K562 (cell line): Measurements from ENCODE around the gene WFDC8. TPM values are rescaled to one million over a fixed set of nuclear protein-coding genes. Genes with fewer than 3 reads are reported as not detected.
A peak's percentile ranks its signal among the peaks of the same experiment; 100 is the strongest.

Source experiments
- ATAC-seq: fragments of 200-7000 bp; cut with Tn5 transposase; 3 replicates; pipeline ENCODE4 v1.9.1; 2020; ENCODE audit warnings: moderate library complexity
- BruUV-seq: library from RNA; stranded (reverse); fragments of 400-500 nt; replicated peaks from 2 replicates; lab custom pipeline; 2021; lab: Mats Ljungman, UMichigan
- CTCF ChIA-PET: fragments of 300-600 bp; formaldehyde crosslinking; extraction: SDS; loops from one replicate; lab custom pipeline; 2021; ENCODE audit warnings: low intra/inter-chr PET ratio; lab: Yijun Ruan, JAX
- POLR2A ChIA-PET: fragments of 300-600, 350-650 bp; sonication (Branson Sonifier 250); formaldehyde crosslinking; extraction: SDS; loops from one replicate; lab custom pipeline; 2021; ENCODE audit warnings: antibody characterized with exemption, inconsistent platforms; lab: Yijun Ruan, JAX
- DNase-seq, 4 experiments: peaks; one replicate each; pipeline versions ENCODE4 v3.0.0 to v3.0.0-alpha.2; 2011 to 2018; ENCODE audit warnings: low spot score in 3 of 4, mixed read lengths in 3 of 4; ENCODE audit errors: extremely low read depth in 1 of 4
- FAIRE-seq: peaks from 2 replicates; lab custom pipeline; 2011; peaks lifted over from hg19 to GRCh38; lab: Jason Lieb, UNC
- H2AFZ ChIP-seq: 2 replicates; pipeline ENCODE4 v1.6.0; 2011; ENCODE audit warnings: low read depth, low read length, control low read depth, inconsistent platforms
- H3K27ac ChIP-seq: fragments of 200-600 bp; 3 replicates; pipeline ENCODE4 v1.8.0; 2011; ENCODE audit warnings: low read depth, mild to moderate bottlenecking, control low read depth, inconsistent platforms, low read length, moderate library complexity, mixed read lengths; ENCODE audit errors: extremely low read depth
- H3K27me3 ChIP-seq, 2 experiments: fragments of 300-600 bp in 1 of 2; 2 replicates in 1 of 2; 3 replicates in 1 of 2; pipeline versions ENCODE4 v1.6.0 to v1.8.0; 2011; ENCODE audit warnings: inconsistent platforms in 2 of 2, low read length in 2 of 2, mild to moderate bottlenecking in 1 of 2, mixed read lengths in 1 of 2, moderate library complexity in 1 of 2; ENCODE audit not compliant: control insufficient read depth in 2 of 2, insufficient read depth in 2 of 2
- H3K36me3 ChIP-seq: fragments of 300-600 bp; 3 replicates; pipeline ENCODE4 v1.8.0; 2011; ENCODE audit warnings: mild to moderate bottlenecking, low read length, inconsistent platforms; ENCODE audit not compliant: control insufficient read depth, insufficient read depth
- H3K4me1 ChIP-seq, 2 experiments: fragments of 200-600 bp in 1 of 2; replicated peaks in 1 of 2; 2 replicates in 1 of 2; 3 replicates in 1 of 2; pipeline versions ENCODE4 v1.5.1 to v1.8.0; 2011; ENCODE audit warnings: inconsistent platforms in 2 of 2, low read length in 2 of 2, mild to moderate bottlenecking in 1 of 2, mixed read lengths in 1 of 2, moderate library complexity in 1 of 2; ENCODE audit not compliant: control insufficient read depth in 2 of 2, insufficient read depth in 2 of 2
- H3K4me2 ChIP-seq: 2 replicates; pipeline ENCODE4 v1.6.1; 2011; ENCODE audit warnings: low read length, control low read depth, inconsistent platforms, mixed read lengths; ENCODE audit not compliant: insufficient read depth
- H3K4me3 ChIP-seq: fragments of 200-600 bp; sonication (generic), shearing (Covaris generic); 2 replicates; pipeline ENCODE4 v1.5.1; 2016; ENCODE audit warnings: control low read depth, inconsistent platforms
- H3K79me2 ChIP-seq: fragments of 200-600 bp; 3 replicates; pipeline ENCODE4 v1.8.0; 2011; ENCODE audit warnings: low read length, inconsistent platforms; ENCODE audit not compliant: control insufficient read depth, insufficient read depth
- H3K9ac ChIP-seq, 2 experiments: 2 replicates each; pipeline versions ENCODE4 v1.6.0 to v1.6.1; 2011; ENCODE audit warnings: low read depth in 2 of 2, low read length in 2 of 2, control low read depth in 1 of 2, inconsistent platforms in 1 of 2, mild to moderate bottlenecking in 1 of 2, mixed read lengths in 1 of 2; ENCODE audit not compliant: insufficient read depth in 1 of 2
- H3K9me1 ChIP-seq: one replicate; pipeline ENCODE4 v1.6.0; 2011; ENCODE audit warnings: inconsistent platforms, mild to moderate bottlenecking, low read length, moderate library complexity; ENCODE audit not compliant: control insufficient read depth, insufficient read depth
- H3K9me3 ChIP-seq: replicated peaks from 2 replicates; pipeline ENCODE4 v1.5.1; 2011; ENCODE audit warnings: low read depth, low read length, inconsistent platforms; ENCODE audit not compliant: control insufficient read depth, insufficient read depth
- H4K20me1 ChIP-seq: replicated peaks from 2 replicates; pipeline ENCODE4 v1.6.1; 2011; ENCODE audit warnings: low read length, inconsistent platforms, mixed read lengths; ENCODE audit not compliant: control insufficient read depth, insufficient read depth
- ARID1B ChIP-seq: fragments of 450-650 bp; IDR thresholded peaks from 2 replicates; pipeline ENCODE4 v1.6.1; 2016; ENCODE audit warnings: antibody characterized with exemption, mild to moderate bottlenecking, inconsistent platforms
- HNRNPLL ChIP-seq: fragments of 200-400 bp; formaldehyde crosslinking; IDR thresholded peaks from 2 replicates; pipeline ENCODE4 v1.6.1; 2017; ENCODE audit warnings: low read length, low read depth, mild to moderate bottlenecking; ENCODE audit not compliant: poor library complexity, severe bottlenecking
- SMC3 ChIP-seq: conservative IDR thresholded peaks from 2 replicates; pipeline ENCODE4 v1.6.1; 2011; ENCODE audit warnings: low read depth, low read length, improper control_type of control experiment; ENCODE audit not compliant: insufficient read depth
- ZNF124 ChIP-seq: sonication (generic); formaldehyde crosslinking; IDR thresholded peaks from 2 replicates; pipeline ENCODE4 v1.8.1; 2022; ENCODE audit warnings: missing genetic modification reagents
- WGBS: fragments of 100-300 bp; shearing (Covaris generic); methylation state at CpG from one replicate; pipeline ENCODE4 v1.1.6; 2016; ENCODE audit warnings: low coverage, mixed read lengths; ENCODE audit not compliant: insufficient coverage; ENCODE audit errors: missing lambda C conversion rate; 5-methylcytosine and 5-hydroxymethylcytosine counted together
- in situ Hi-C: fragments of 300-500 bp; cut with MboI; formaldehyde crosslinking; loops from 4 replicates; pipeline ENCODE4 v1.15.0; 2018; ENCODE audit warnings: inconsistent platforms, mixed read lengths
- intact Hi-C: fragments of 100-400 bp; cut with micrococcal nuclease; formaldehyde crosslinking; loops from 2 replicates; pipeline ENCODE4 v1.14.2; 2022
- polyA plus RNA-seq, 8 experiments: library from polyadenylated mRNA; depleted of rRNA in 4 of 8; stranded (reverse) in 5 of 8; unstranded in 3 of 8; fragments of >200 nt; fragmentation: Nextera tagmentation in 2 of 8; fragmentation: Illumina TruSeq in 1 of 8; extraction: Ambion mirVana in 2 of 8; extraction: Trizol in 1 of 8; gene quantifications; 2 replicates each; pipeline versions ENCODE4 v1.2.1 to v1.2.3, GENCODE V29; 2011 to 2014; ENCODE audit warnings: inconsistent platforms in 1 of 8, missing spikeins in 1 of 8
- total RNA-seq, 7 experiments: library from RNA; depleted of rRNA in 6 of 7; stranded (reverse); fragments of >200 nt in 6 of 7; fragmentation: Illumina TruSeq in 2 of 7; extraction: Trizol in 2 of 7; gene quantifications; 2 replicates each; pipeline versions ENCODE4 v1.2.1 to v1.2.3, GENCODE V29; 2011 to 2021; ENCODE audit warnings: low replicate concordance in 1 of 7
- TF ChIP-seq, protein P1 (sequence below): IDR thresholded peaks from 2 replicates; pipeline ENCODE4 v1.6.1; 2012; ENCODE audit warnings: low read depth, low read length, improper control_type of control experiment, borderline replicate concordance
- TF ChIP-seq, protein P2 (sequence below), 2 experiments: fragments of 450-650 bp; formaldehyde crosslinking in 1 of 2; IDR thresholded peaks; 2 replicates each; pipeline versions ENCODE4 v1.4.0 to v1.6.1; 2014 to 2020; ENCODE audit warnings: mild to moderate bottlenecking in 2 of 2, borderline replicate concordance in 1 of 2, low read depth in 1 of 2
- TF ChIP-seq, protein P3 (sequence below), 2 experiments: IDR thresholded peaks in 1 of 2; conservative IDR thresholded peaks in 1 of 2; 2 replicates each; pipeline ENCODE4 v1.6.1; 2016; ENCODE audit warnings: low read depth in 2 of 2, mild to moderate bottlenecking in 1 of 2, missing compliant biosample characterization in 1 of 2, missing genetic modification characterization in 1 of 2, moderate library complexity in 1 of 2

Gene WFDC8
- total and polyA plus RNA-seq, 9 of the 15 experiments (the other 6 are each of a cell fraction or from before 2014, with no cell fraction given): not detected

DNA sequence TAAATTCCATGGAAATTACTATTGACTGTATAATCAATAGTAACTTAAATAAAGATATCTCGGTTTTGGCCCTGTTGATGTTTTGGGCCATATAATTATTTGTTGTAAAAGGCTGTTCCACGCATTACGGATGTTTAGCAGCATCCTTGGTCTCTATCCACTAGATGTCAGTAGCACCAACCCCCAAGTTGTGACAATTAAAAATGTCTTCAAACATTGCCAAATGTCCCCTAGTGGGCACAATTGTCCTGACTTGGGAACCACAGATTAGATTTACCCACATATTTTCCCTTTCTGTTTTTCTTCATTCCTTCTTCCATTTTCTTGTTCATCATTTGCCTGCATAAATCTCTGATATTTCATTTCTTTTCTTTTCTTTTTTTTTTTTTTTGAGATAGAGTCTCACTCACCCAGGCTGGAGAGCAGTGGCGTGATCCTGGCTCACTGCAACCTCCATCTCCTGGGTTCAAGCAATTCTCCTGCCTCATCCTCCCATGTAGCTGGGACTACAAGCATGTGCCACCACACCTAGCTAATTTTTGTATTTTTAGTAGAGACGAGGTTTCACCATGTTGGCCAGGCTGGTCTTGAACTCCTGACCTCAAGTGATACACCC lies 13.6 kb upstream of the WFDC8 start:
- no peak overlapping the region for H3K27ac ChIP-seq
- DNase-seq (peak; percentile 19 to 71 (median 40)), ATAC-seq (peak; percentile 92), FAIRE-seq (peak; percentile 94)
- ChIA-PET POLR2A (no interaction called here), CTCF (interaction anchor here (0.6 to 3.5 kb wide), 5 partner anchors 102 to 183 kb away, joined by 3 to 29 read pairs (median 3); no protein-coding TSS in a partner anchor)
- no peaks in the 10 kb centered on the region for H3K4me1 ChIP-seq
- BruUV-seq: no TSS peak
- no peak overlapping the region for H3K4me2 ChIP-seq
- intact Hi-C loops: loop anchor here (1.0 kb wide), 1 partner anchor 179 kb away; no protein-coding TSS in a partner anchor
- H3K9ac ChIP-seq: no peak overlapping the region
- H4K20me1 ChIP-seq: no peaks in the 10 kb centered on the region
- no peaks in the 10 kb centered on the region for H3K36me3 ChIP-seq
- H3K79me2 ChIP-seq: no peaks in the 10 kb centered on the region
- H3K4me3 ChIP-seq: no peak overlapping the region
- 1% methylated on average over 4 of the region's 5 CpGs for WGBS
- H3K9me1 ChIP-seq: no peaks in the 10 kb centered on the region
- H2AFZ ChIP-seq: no peak overlapping the region
- H3K27me3 ChIP-seq: peaks cover 0 to 3% of the 10 kb centered on the region in 2 experiments; a peak in 1 of 5 replicates
- H3K9me3 ChIP-seq: no peaks in the 10 kb centered on the region
- in situ Hi-C loops: no loop called here
- no peak for TF ChIP-seq HNRNPLL
- TF ChIP-seq ARID1B: no peak
- TF ChIP-seq, protein P1, sequence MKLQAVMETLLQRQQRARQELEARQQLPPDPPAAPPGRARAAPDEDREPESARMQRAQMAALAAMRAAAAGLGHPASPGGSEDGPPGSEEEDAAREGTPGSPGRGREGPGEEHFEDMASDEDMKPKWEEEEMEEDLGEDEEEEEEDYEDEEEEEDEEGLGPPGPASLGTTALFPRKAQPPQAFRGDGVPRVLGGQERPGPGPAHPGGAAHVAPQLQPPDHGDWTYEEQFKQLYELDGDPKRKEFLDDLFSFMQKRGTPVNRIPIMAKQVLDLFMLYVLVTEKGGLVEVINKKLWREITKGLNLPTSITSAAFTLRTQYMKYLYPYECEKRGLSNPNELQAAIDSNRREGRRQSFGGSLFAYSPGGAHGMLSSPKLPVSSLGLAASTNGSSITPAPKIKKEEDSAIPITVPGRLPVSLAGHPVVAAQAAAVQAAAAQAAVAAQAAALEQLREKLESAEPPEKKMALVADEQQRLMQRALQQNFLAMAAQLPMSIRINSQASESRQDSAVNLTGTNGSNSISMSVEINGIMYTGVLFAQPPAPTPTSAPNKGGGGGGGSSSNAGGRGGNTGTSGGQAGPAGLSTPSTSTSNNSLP: peak; percentile 94
- TF ChIP-seq, protein P2, sequence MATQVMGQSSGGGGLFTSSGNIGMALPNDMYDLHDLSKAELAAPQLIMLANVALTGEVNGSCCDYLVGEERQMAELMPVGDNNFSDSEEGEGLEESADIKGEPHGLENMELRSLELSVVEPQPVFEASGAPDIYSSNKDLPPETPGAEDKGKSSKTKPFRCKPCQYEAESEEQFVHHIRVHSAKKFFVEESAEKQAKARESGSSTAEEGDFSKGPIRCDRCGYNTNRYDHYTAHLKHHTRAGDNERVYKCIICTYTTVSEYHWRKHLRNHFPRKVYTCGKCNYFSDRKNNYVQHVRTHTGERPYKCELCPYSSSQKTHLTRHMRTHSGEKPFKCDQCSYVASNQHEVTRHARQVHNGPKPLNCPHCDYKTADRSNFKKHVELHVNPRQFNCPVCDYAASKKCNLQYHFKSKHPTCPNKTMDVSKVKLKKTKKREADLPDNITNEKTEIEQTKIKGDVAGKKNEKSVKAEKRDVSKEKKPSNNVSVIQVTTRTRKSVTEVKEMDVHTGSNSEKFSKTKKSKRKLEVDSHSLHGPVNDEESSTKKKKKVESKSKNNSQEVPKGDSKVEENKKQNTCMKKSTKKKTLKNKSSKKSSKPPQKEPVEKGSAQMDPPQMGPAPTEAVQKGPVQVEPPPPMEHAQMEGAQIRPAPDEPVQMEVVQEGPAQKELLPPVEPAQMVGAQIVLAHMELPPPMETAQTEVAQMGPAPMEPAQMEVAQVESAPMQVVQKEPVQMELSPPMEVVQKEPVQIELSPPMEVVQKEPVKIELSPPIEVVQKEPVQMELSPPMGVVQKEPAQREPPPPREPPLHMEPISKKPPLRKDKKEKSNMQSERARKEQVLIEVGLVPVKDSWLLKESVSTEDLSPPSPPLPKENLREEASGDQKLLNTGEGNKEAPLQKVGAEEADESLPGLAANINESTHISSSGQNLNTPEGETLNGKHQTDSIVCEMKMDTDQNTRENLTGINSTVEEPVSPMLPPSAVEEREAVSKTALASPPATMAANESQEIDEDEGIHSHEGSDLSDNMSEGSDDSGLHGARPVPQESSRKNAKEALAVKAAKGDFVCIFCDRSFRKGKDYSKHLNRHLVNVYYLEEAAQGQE (IDR thresholded peaks at IDR 0.05; ENCODE audit: borderline replicate concordance): peak; percentile 61; the same call in 1 of the 2 replicates
- TF ChIP-seq, protein P2 (CRISPR knock-in tag; IDR thresholded peaks at IDR 0.05; ENCODE audit: low read depth): no peak
- TF ChIP-seq, protein P3, sequence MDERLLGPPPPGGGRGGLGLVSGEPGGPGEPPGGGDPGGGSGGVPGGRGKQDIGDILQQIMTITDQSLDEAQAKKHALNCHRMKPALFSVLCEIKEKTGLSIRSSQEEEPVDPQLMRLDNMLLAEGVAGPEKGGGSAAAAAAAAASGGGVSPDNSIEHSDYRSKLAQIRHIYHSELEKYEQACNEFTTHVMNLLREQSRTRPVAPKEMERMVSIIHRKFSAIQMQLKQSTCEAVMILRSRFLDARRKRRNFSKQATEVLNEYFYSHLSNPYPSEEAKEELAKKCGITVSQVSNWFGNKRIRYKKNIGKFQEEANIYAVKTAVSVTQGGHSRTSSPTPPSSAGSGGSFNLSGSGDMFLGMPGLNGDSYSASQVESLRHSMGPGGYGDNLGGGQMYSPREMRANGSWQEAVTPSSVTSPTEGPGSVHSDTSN (CRISPR knock-in tag; IDR thresholded peaks at IDR 0.05; ENCODE audit: low read depth): no peak
- TF ChIP-seq, protein P3 (tag; conservative IDR thresholded peaks at IDR 0.05; ENCODE audit: low read depth): peak; percentile 32; the same call in 1 of the 2 replicates
- peak; percentile 76 for TF ChIP-seq SMC3
- no peak for TF ChIP-seq ZNF124 (CRISPR knock-in tag)
